ENCODE data around the gene BASP1. TPM values are rescaled to one million over a fixed set of nuclear protein-coding genes. Genes with fewer than 3 reads are reported as not detected.
A peak's percentile ranks its signal among the peaks of the same experiment; 100 is the strongest.

BASP1 gene
- polyA plus RNA-seq, result 974 and 982 TPM in 2 replicates
- 465 and 492 TPM in 2 replicates for polyA minus RNA-seq

DNA sequence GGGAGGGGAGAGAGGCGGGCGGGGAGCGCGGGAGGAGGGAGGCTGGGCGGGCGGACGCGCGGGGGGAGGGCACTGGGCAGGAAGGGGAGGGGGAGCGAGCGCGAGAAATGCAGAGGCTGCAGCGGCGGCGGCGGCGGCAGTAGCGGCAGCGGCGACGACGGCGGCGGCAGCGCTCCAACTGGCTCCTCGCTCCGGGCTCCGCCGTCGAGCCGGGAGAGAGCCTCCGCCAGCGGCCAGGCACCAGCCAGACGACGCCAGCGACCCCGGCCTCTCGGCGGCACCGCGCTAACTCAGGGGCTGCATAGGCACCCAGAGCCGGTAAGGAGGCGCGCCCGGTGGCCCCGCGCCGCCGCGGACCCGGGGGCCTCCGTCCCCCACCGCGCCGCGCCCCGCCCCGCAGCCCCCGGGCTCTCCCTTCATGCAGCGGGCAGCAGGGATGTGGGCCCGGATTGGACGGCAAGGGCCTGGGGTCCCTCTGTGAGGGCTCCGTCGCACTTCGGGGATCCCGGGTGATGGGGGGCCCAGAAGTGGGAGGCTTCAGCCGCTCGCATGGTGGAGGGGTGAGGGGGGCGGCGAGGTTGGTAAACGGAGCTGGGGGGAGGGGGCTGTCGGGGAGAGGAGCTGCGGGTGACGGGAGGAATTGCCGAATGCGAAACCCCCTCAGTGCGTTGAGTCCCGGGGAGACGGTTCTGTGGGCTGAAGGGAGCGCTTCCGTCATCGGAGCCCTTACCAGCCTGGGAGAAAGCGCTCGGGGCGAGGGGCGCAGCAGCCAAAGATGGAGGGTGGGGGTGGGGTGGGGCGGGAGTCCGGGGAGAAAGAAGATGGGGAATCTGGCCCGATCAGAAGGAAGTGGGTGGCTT is at the start of gene BASP1:
TSS of gene BASP1 (plus strand) at position 139 of the 860 bp plus-strand sequence. CDS start 57,586 bp downstream, outside the sequence.
- no peaks in the 10 kb centered on the region for H3K9me2 ChIP-seq (ENCODE audit: insufficient read depth, low read length)
- H3K27me3 ChIP-seq (ENCODE audit: insufficient read depth, low read depth, low read length), result no peaks in the 10 kb centered on the region
- peak within 1 kb of the TSS; percentile 100 for H3K9ac ChIP-seq (ENCODE audit: low read length)
- peak within 1 kb of the TSS; percentile 69 for H2AFZ ChIP-seq (ENCODE audit: low read depth, low read length)
- H3K36me3 ChIP-seq (ENCODE audit: insufficient read depth, low read length), result peaks cover 3% of the 10 kb centered on the region
- H3K79me2 ChIP-seq (replicated peaks; ENCODE audit: insufficient read depth, low read length), result peaks cover 81% of the 10 kb centered on the region
- H3K4me2 ChIP-seq (ENCODE audit: low read length), result peak within 1 kb of the TSS; percentile 32
- peak within 1 kb of the TSS; percentile 100 for H3K27ac ChIP-seq (ENCODE audit: low read length)
- TF ChIP-seq TAF1 (IDR thresholded peaks at IDR 0.05; ENCODE audit: low read depth), result peak; percentile 55
- peak; percentile 50 for TF ChIP-seq SMC3 (conservative IDR thresholded peaks at IDR 0.05; ENCODE audit: poor library complexity)
- TF ChIP-seq, protein P1, sequence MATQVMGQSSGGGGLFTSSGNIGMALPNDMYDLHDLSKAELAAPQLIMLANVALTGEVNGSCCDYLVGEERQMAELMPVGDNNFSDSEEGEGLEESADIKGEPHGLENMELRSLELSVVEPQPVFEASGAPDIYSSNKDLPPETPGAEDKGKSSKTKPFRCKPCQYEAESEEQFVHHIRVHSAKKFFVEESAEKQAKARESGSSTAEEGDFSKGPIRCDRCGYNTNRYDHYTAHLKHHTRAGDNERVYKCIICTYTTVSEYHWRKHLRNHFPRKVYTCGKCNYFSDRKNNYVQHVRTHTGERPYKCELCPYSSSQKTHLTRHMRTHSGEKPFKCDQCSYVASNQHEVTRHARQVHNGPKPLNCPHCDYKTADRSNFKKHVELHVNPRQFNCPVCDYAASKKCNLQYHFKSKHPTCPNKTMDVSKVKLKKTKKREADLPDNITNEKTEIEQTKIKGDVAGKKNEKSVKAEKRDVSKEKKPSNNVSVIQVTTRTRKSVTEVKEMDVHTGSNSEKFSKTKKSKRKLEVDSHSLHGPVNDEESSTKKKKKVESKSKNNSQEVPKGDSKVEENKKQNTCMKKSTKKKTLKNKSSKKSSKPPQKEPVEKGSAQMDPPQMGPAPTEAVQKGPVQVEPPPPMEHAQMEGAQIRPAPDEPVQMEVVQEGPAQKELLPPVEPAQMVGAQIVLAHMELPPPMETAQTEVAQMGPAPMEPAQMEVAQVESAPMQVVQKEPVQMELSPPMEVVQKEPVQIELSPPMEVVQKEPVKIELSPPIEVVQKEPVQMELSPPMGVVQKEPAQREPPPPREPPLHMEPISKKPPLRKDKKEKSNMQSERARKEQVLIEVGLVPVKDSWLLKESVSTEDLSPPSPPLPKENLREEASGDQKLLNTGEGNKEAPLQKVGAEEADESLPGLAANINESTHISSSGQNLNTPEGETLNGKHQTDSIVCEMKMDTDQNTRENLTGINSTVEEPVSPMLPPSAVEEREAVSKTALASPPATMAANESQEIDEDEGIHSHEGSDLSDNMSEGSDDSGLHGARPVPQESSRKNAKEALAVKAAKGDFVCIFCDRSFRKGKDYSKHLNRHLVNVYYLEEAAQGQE (IDR thresholded peaks at IDR 0.05; ENCODE audit: borderline replicate concordance), result peak; percentile 91
- no peak for TF ChIP-seq EZH2 (IDR thresholded peaks at IDR 0.05; ENCODE audit: borderline replicate concordance, insufficient read depth, low read length, poor library complexity, severe bottlenecking)
- TF ChIP-seq RAD21 (conservative IDR thresholded peaks at IDR 0.05), result peak; percentile 59
- TF ChIP-seq POLR2AphosphoS5 (IDR thresholded peaks at IDR 0.05), result peak; percentile 98
- TF ChIP-seq, protein P2, sequence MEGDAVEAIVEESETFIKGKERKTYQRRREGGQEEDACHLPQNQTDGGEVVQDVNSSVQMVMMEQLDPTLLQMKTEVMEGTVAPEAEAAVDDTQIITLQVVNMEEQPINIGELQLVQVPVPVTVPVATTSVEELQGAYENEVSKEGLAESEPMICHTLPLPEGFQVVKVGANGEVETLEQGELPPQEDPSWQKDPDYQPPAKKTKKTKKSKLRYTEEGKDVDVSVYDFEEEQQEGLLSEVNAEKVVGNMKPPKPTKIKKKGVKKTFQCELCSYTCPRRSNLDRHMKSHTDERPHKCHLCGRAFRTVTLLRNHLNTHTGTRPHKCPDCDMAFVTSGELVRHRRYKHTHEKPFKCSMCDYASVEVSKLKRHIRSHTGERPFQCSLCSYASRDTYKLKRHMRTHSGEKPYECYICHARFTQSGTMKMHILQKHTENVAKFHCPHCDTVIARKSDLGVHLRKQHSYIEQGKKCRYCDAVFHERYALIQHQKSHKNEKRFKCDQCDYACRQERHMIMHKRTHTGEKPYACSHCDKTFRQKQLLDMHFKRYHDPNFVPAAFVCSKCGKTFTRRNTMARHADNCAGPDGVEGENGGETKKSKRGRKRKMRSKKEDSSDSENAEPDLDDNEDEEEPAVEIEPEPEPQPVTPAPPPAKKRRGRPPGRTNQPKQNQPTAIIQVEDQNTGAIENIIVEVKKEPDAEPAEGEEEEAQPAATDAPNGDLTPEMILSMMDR (IDR thresholded peaks at IDR 0.05; ENCODE audit: poor library complexity, severe bottlenecking), result peak; percentile 23
- peak; percentile 65 for TF ChIP-seq EP300 (conservative IDR thresholded peaks at IDR 0.05; ENCODE audit: poor library complexity, severe bottlenecking)
- peak; percentile 35 for TF ChIP-seq MXI1 (conservative IDR thresholded peaks at IDR 0.05; ENCODE audit: poor library complexity, severe bottlenecking)
- peaks cover 7% of the 10 kb centered on the region for H4K20me1 ChIP-seq (ENCODE audit: insufficient read depth)
- peaks cover 9% of the 10 kb centered on the region for H3F3A ChIP-seq (ENCODE audit: insufficient read depth, low read length, poor library complexity, severe bottlenecking)
- H3K9me3 ChIP-seq (ENCODE audit: low read length), result no peaks in the 10 kb centered on the region
- peak within 1 kb of the TSS; percentile 85 for H3K4me3 ChIP-seq (ENCODE audit: low read length)

DNA sequence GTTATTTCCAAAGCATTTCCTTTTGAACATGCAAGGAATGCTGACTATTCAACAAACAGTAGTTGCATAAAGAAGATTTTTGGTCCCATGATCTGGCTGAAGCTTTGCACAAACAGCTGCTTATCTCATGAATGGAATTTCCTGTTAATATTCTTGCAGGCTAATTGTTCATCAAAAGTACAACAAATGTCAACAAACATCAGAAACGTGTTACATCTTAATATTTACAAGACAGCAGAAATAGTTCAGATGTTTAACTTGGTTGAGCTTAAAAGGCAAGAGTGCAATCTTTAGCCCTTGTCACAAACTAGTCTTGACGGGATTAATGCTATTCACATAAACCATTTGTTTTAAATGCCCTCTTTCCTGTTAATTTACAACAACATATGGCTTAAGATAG is 47.9 kb upstream of the BASP1 start:
- Histone ChIP-seq H3K27ac (ENCODE audit: low read length) (no peak overlapping the region), H3K27me3 (ENCODE audit: insufficient read depth, low read depth, low read length) (no peaks in the 10 kb centered on the region)

More for the DNA sequence above, 47.9 kb upstream of the BASP1 start:
- H3K9me2 ChIP-seq (ENCODE audit: insufficient read depth, low read length), result no peaks in the 10 kb centered on the region
- no peak overlapping the region for H3K9ac ChIP-seq (ENCODE audit: low read length)
- no peaks in the 10 kb centered on the region for H3F3A ChIP-seq (ENCODE audit: insufficient read depth, low read length, poor library complexity, severe bottlenecking)
- H3K79me2 ChIP-seq (replicated peaks; ENCODE audit: insufficient read depth, low read length), result no peaks in the 10 kb centered on the region
- no peaks in the 10 kb centered on the region for H3K9me3 ChIP-seq (ENCODE audit: low read length)
- H3K4me3 ChIP-seq (ENCODE audit: low read length), result no peak overlapping the region
- no peak for TF ChIP-seq EP300 (conservative IDR thresholded peaks at IDR 0.05; ENCODE audit: poor library complexity, severe bottlenecking)
- TF ChIP-seq, protein P2 (IDR thresholded peaks at IDR 0.05; ENCODE audit: poor library complexity, severe bottlenecking), result no peak
- TF ChIP-seq, protein P1 (IDR thresholded peaks at IDR 0.05; ENCODE audit: borderline replicate concordance), result no peak
- no peak for TF ChIP-seq MXI1 (conservative IDR thresholded peaks at IDR 0.05; ENCODE audit: poor library complexity, severe bottlenecking)
- no peak for TF ChIP-seq RAD21 (conservative IDR thresholded peaks at IDR 0.05)
- no peak for TF ChIP-seq TAF1 (IDR thresholded peaks at IDR 0.05; ENCODE audit: low read depth)
- TF ChIP-seq EZH2 (IDR thresholded peaks at IDR 0.05; ENCODE audit: borderline replicate concordance, insufficient read depth, low read length, poor library complexity, severe bottlenecking), result no peak
- no peak for TF ChIP-seq POLR2AphosphoS5 (IDR thresholded peaks at IDR 0.05)
- no peak for TF ChIP-seq SMC3 (conservative IDR thresholded peaks at IDR 0.05; ENCODE audit: poor library complexity)
- no peaks in the 10 kb centered on the region for H3K36me3 ChIP-seq (ENCODE audit: insufficient read depth, low read length)
- no peaks in the 10 kb centered on the region for H4K20me1 ChIP-seq (ENCODE audit: insufficient read depth)
- no peak overlapping the region for H3K4me2 ChIP-seq (ENCODE audit: low read length)
- no peak overlapping the region for H2AFZ ChIP-seq (ENCODE audit: low read depth, low read length)

All from neural cell (in vitro differentiated cells).